GM23248 (cell line): ENCODE data around the gene C2orf42.

Source experiments
- EZH2 ChIP-seq: fragments of 200-600 bp; sonication (generic); IDR thresholded peaks from 2 replicates; pipeline ENCODE4 v1.6.1; 2018; ENCODE audit warnings: antibody characterized with exemption, mild to moderate bottlenecking; ENCODE audit not compliant: insufficient read depth, poor library complexity, severe bottlenecking
- EZH2phosphoT487 ChIP-seq: fragments of 200-600 bp; sonication (generic); IDR thresholded peaks from 2 replicates; pipeline ENCODE4 v1.6.1; 2018; ENCODE audit warnings: antibody characterized with exemption, moderate library complexity, mild to moderate bottlenecking, low read depth; ENCODE audit not compliant: insufficient read depth

DNA sequence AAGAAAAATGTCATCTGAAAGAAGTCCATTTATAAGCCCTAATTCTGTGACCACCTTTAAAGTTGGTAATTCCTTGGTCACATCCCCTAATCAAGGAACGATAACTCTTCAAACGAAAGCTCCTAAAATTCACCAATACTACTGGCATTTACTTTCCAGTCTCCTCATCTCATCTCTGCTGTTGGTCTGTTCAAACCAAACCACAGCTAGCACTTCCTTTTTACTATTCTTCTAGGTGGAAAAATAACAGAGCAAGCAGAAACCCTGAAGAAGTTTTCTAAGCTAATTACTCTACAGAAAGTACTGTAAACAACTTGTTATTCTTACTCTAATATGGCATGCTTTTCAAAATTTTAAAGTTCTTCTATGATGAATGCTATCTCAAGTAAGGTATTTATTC is 36.0 kb upstream of the C2orf42 start:
- no peak for TF ChIP-seq EZH2phosphoT487
- TF ChIP-seq EZH2, result no peak
